Suppressor macrophage treated with lipopolysaccharide for 4 hours (primary cell): Measurements from ENCODE around the gene NTM.

Source experiments
- DNase-seq: peaks from one replicate; pipeline ENCODE4 v3.0.0-alpha.2; 2020

NTM gene

GRCh38 chr11:131750692-131751091, 380.3 kb downstream of the NTM start:
- DNase-seq, result no peak

DNA sequence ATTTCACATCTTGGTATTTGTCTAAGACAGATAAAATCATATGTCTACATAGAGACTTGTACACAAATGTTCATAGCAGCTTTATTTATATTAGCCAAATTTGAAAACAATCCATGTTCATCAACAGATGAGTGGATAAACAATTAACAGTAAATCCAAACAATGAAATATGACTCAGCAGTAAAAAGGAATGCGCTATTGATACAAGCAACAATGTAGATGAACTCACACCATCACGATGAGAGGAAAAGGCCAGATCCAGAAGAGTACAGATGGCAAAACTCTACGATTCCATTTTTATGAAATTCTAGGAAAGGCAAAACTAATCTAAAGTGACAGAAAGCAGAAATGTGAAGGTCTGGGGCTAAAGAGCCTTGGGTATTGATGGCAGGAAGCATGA, 384.3 kb downstream of the NTM start:
- no peak for DNase-seq

GRCh38 chr11:131756479-131757110, 386.2 kb downstream of the NTM start:
- no peak for DNase-seq

DNA sequence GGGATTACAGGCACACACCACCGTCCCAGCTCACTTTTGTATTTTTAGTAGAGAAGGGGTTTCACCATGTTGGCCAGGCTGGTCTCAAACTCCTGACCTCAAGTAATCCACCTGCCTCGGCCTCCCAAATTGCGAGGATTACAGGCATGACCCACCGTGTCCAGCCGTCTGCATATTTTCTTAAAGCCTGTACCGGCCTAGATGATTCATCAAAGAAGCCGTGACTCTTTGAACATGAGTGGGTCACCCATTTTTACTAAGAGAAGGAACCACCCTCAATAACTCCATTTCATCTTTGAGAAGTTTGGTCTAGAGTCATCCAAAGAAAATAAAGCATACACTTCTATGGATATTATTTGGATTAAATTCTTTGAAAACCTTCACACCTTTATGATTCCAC, 388.3 kb downstream of the NTM start:
- no peak for DNase-seq

- no peak for DNase-seq
Measured at GRCh38 chr11:131759140-131759539, 388.7 kb downstream of the NTM start.

DNA sequence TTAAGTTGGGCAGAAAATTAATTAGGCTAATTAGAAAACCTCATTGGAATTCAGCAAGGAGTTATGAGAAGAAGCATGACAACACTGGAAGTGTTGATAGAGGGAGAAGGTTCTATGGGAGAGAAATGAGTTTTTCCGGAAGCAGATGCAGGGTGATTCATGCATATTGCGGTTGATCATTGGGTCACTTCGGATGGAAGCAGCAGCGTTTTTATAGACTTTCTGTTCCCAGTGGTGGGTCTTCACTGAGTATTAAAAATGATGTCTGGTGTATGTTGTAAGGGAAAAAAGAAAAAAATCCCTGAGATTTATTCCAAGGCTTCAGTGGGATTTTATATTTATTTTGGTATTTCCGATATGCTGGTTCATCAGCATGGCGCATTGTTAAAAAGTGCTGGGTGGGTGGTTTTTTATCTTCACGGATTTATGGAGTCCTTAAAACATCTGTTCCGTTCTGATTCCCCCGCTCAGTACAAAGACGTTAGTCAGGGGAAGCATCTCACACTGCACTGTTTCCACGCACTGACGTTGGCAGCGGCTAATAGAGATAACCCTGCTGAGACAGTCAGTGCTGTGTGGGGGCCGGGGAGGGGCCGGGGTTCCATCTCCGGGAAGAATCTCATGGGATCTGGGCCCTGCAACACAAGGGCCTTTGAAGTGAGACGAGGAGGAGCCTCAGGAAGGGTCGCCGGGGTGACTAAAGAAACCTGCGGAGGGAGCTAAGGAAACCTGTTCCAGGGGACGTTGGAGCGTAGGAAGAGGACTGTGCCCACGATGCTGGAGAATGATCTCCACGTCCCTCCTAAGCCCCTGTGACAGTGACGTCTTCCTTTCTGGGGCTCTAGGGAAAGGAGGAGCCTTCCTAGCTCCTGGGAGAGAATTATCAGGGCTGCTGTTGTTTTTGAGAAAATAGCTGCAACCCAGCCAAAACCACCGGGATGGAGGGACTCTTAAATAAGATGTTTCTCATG, 390.0 kb downstream of the NTM start:
- no peak for DNase-seq

- no peak for DNase-seq
Measured at GRCh38 chr11:131762346-131763110, 392.1 kb downstream of the NTM start.

DNA sequence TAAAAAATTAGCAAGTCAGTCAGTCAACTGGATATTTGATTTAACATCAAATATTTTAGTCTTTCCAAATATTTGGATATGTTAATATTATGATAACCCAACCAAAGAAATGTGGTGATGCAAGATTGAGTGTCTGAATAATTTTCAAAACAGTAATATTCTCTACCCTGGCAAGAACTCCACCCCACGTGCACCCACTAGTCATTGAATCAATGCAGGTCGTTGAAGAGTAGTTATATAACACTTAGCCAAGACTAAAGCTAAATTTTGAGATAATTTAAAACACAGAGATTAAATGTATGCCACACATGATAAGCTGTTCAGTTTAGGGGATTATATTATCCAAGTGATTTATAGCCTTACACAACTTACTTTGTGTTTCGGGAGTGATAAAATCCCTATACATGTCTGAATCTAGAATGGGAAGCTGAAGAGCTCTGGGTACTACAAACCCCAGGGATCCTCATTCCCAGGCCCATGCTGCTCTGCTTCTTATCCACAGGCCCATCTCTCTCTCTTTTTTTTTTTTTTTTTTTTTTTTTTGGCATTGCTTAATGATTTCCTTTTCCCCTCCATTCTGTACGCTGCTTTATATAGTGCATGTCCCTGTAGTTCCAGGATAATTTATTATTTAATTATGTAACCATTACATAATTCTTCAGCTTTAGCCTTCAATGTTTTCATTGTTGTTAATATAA, 392.9 kb downstream of the NTM start:
- DNase-seq, result no peak

DNA sequence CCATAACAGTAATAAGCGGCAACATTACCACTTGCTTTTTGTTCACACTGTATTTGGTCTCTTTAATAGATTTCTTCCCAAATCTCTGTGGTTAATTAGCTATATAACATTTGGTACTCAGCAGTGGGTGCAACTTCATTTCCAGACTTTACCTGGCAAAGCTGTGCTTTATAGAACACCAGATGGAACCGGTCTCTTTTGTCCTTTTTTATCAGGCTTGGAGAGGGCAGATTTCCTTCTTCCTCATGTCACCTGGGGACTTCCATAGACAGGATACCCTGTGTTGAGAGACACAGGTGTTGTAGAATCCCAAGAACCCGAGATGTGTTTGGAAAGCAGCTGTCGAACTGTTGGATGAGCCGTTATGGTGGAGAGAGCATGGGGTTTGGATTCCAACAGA, 393.7 kb downstream of the NTM start:
- no peak for DNase-seq

- DNase-seq, result no peak
Measured at GRCh38 chr11:131764649-131765048, 394.2 kb downstream of the NTM start.

DNA sequence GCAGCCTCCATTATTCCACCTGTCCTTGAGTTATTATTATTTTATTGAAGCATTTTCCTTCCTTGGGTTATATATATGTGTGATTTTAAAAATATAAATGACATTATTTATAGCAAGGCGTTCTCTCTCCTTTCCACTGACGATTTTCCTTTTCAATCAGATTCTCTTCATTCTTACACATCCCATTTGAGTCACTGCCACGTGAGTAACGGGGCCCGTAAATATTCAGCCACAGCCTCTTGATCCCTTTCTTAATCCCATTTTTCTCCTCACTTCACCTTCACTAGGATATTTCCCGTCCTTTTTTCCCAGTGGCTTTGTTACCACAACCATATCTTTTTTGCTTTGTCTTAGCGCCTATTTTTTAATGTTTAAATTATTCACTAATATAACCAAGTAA, 396.2 kb downstream of the NTM start:
- DNase-seq, result no peak

DNA sequence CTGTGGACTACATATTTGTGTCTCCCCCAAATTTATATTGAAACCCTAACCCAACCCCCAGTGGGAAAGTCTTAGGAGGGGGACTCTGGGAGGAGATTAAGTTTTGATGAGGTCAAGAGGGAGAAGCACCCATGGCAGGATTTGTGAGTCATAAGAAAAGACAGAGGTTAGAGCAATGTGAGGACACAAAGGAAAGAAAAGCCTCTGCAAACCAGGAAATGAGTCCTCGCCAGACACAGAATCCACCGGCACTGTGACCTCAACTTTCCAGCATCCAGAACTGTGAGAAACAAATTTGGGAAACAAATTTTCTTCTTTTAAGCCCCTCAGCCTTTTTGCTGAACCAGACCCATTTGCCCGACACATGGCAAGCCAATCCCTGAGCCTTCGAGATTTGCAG, 397.0 kb downstream of the NTM start:
- no peak for DNase-seq

DNA sequence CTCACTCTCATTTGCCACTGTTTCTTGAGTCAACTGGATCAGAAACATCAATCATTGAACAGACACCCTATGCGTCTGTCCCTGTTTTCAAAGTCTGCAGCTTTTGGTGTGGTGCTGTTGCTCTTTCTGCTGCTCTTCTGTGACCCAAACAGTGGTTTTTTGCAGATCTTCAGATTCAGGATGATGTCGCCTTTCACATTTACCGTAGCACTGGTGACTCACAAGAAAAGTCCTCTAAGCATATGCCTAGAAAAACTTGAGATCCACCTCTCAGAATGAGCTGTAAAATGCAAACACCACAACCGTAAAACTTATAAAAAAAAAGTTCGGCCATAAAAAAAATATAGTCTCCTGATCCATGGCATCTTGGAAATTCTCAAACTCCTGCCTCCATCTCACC, 400.4 kb downstream of the NTM start:
- no peak for DNase-seq

DNA sequence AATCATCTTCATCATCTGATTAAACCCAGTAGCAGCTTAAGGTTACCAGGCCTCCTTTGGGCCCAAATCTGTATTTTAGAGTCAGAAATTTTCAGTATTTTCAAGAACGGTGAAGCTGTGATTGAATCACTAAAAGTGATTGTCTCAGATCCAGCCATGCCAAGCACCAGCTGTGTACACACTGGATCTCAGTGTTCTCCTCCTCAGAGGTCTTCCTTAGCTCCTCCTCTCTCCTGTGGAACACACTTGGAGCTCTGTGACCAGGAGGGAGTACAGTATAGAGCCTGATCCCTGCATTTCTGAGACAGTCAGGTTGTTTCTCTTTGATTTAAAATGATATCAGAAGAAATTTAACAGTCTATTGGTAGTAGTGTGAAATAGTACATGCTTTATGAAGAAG, 401.1 kb downstream of the NTM start:
- no peak for DNase-seq

DNA sequence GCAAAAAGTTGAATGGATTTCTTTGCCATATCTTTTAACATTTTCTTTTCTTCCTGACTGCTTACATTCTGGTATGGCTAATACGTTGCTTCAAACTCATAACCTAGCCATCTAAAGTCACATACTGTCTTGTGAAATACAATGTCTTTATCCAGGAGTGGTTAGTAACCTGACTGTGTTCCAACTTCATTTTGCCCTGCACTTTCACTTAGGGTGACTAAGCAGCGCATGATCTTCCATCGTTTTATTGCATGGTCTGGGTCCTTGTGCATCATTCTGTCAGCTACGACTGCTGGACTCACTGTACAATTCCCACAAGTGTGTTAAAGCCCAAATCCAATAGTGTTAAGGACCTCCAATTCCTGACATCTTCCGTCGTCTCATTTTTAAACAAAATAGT, 403.2 kb downstream of the NTM start:
- DNase-seq, result no peak

DNA sequence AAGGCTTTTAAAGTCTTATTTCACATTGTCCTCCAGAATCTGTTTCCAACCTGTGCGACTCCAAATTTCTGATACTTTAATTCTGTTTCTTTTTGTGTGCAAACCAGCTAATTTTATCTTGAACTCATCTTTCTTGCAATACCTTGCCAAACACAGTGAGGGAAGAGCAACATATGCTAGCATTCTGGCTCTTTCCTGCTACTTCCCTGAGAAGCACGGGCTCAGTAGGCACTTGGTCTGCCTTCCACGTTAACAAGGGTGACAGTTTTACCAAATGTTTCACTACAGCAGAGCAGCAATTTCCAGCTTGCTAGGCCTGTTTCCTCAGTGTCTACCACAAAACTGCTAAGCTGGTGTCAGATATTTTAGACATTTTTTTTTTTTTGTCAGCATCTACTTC, 405.8 kb downstream of the NTM start:
- no peak for DNase-seq

DNA sequence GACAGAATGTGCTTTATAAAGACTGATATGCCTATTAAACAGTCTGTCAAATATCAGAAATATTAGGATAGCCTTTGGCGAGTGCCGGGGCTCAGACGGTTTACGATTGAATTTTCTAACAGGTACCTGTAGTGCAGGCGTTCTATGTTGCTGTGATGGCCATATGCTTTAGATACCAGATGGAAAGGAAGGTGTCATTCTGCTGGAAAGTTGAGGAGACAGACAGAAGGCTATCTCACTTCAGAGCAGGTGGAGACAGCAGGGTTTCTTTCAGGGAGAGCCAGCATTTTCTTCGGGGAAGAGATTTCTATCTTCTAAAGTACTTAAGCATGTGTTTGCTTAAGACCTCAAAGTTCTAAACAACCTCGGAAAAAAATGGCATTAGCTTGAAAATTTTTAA, 415.4 kb downstream of the NTM start:
- no peak for DNase-seq

DNA sequence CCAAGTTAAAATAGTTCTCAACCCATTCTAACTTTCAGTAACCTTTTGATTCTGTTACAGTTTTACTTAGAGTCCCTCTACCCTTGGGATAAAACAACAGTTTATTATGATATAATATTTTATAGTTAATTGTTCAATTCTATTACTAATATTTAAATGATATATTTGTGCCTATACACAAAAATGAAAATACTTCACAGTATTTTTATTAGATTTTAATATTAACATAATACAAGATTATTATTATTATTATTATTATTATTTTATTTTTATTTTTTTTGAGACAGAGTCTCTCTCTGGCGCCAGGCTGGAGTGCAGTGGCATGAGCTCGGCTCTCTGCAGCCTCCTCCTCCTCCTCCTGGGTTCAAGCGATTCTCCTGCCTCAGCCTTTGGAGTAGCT, 416.7 kb downstream of the NTM start:
- DNase-seq, result no peak

GRCh38 chr11:131790586-131790985, 420.2 kb downstream of the NTM start:
- DNase-seq, result no peak

DNA sequence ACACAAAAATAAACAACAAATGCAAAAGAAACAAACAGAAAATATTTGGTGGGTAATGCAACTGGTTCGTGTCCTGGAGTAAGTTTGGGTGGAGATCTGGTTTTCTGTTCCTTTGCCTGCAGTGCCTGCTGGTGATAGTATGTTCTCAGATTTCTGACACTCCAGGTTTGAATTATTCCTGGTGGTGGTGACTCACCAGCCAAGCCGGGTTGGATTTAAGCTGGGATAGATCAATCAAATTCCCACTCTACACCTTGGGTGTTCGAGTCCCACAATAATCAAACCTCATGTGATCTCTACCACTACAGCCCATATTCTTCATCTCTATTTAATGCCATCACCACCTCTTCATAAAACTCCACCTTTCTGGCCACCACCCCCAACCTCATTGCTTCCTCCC, 421.8 kb downstream of the NTM start:
- no peak for DNase-seq

GRCh38 chr11:131796089-131796488, 425.7 kb downstream of the NTM start:
- no peak for DNase-seq

DNA sequence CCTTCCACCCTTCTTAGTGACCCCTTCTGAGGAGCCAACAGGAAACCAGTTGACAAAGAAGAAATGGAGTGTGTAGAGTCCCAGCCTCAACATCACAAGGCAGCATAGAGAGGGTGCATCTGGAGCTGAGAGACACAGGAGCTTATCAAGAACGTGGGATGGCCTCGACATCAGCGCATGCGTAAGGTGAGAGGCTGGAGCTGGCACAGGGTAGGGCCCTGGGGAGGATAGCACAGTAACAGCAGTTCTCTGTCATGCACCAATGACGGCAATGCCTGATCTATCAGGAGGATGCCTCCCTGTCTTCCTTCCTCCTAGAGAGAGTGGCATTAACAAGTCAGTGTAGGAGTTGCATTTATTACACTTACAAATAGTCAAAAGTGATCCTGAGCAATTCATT, 426.1 kb downstream of the NTM start:
- DNase-seq, result no peak

GRCh38 chr11:131800452-131800851, 430.0 kb downstream of the NTM start:
- no peak for DNase-seq
